CD4-positive, alpha-beta T cell treated with Interleukin-17A for 1 hour (primary cell): ENCODE data around the gene GPHA2.

Experiments
- DNase-seq: peaks from one replicate; pipeline ENCODE4 v3.0.0-alpha.2; 2020

GPHA2 gene

DNA sequence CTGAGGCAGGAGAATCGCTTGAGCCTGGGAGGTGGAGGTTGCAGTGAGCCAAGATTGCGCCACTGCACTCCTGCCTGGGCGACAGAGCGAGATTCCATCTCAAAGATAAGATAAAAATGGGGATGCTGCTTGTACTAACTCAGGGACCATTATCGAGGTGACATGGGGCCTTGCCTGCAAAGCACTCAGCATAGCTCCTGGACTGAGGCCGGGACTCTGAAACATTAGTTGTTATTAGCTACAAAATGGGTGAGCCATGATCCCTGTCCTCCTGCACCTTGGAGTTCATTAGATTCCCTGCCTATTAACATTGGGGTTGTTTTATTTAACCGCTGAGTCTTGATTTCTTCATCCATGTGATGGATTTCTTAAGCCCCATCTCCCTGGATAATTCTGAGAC is 6.1 kb downstream of the GPHA2 start:
- no peak for DNase-seq

DNA sequence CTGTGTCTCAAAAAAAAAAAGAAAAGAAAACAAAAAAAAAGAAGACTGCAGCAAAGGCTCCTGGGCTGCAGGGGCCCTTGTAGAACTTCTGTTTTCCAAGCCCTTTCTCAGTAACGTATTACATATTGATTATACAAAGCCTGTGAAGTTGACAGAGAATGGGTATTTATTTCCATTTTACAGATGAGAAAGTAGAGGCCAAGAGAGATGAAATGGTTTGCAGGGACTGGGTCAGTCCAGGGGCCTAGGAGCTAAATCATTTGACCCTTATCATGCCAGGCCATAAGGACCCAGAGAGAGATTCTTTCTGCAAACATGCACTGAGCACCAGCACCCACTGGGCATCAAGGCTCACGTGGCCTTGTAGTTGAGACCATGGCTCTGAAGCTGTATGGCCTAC is 6.7 kb downstream of the GPHA2 start:
- DNase-seq, result no peak

DNA sequence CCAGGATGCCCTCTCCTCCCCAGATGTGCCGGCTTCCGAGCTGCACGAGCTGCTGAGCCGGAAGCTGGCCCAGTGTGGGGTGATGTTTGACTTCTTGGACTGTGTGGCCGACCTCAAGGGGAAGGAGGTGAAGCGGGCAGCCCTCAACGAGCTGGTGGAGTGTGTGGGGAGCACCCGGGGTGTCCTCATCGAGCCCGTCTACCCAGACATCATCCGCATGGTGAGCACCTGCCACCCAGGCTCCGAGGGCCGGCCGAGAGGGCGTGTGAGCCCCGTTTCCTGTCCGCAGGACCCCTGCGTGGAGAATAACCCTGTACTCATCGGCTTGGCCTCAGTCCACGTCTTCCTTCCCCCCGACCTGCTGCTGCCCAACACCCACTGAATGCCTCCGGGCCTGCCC is 9.0 kb downstream of the GPHA2 start:
- DNase-seq, result no peak

DNA sequence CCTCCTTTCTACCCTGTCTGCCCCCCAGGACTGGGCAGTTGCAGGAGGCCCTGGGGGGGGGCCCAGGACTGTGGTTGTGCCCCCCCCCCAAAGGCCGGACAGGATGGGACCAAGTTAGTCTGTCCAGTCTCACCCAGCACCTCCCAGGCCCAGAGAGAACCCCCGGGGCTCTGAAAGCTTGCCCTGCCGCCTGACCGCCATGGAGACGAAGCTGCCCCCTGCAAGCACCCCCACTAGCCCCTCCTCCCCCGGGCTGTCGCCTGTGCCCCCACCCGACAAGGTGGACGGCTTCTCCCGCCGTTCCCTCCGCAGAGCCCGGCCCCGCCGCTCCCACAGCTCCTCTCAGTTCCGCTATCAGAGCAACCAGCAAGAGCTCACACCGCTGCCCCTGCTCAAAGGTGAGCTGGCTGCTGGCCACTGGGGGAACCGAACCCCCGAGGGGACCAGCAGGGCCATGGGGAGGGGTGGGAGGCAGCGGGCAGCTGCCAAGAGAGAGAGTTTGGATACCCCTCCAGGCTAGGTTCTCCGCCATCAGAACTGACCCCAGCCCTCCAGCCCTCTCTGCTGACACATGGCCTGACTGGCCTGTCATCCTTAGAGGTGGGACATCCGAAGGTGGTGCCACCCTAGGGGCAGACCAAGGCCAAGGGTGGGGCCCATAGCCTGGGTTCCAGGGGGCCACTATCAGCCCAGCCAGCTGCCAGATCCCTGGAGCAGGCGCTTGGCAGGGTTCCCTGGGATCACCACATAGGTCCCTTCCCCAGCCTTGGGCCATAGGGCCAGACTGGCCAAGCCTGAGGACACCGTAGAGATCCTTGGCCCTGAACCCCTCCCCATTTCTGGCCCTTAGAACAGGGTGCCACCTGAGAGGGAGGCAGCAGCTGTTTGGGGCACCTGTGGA is 9.9 kb downstream of the GPHA2 start:
- DNase-seq, result no peak

DNA sequence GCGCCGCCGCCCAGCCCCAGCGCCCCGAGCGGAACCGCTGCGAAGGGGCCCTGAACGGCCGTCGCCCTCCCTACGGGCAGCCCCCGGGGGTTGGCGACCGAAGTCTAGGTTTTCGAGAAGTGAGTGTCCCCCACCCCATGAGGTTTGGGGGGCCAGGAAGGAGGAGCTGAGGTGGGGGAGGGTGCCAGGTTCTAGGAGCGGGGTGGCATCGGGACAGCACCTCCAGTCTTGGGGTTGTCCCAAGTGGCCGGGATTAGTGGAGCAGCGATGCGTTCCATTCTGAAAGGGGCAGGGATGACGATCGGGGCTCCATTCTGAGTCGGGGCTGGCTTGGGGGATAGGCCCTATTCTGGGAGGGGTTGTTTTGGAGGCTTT is 10.8 kb downstream of the GPHA2 start:
- no peak for DNase-seq

DNA sequence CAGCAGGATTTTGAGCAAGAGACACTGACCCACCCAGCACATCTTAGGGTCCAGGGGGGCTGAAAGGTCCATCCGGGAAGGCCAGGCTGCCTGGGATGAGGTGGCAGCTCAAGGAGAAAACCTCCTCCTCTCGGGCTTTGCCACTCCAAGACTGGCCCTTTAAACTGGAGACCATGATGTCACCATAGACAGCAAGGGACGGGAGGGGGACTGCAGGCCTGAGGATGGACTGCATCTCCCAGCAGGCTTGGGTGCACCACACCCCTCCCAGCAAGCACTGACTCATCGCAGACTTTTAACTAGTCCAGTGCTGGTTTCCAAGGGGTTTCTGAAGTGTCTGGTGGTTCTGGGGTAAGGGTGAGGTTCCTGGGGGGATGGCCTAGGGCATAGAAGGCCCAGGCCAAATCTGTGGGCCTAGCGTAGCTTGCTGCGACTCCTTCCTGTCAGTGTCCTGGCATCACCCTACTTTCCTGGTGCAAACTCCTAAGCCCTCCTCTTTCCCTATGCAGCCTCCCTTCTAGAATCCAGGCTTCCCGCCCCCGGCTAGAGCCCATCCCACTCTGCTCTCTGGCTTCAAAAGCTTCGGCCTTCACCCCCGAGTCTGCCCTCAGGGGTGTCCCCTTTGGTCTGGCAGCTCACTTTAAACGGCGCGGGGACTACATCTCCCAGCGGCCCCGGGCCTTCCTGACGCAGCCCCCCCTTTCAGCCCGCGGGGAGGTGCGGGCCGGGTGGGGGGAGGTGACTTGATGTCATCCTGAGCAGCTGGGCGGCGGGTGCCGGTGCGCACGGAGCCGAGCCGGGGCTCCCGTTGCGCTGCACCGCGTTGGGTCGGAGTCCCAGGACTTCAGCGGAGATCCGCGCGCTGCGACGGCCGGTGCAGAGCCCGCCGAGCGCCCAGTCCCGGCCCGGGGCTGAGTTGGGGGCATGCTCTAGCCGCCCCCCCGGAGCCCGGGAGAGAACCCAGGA is 11.5 kb downstream of the GPHA2 start, which contains the start of gene PPP2R5B:
Gene PPP2R5B, plus strand, starts transcription at position 746 of the 966 bp plus-strand sequence. CDS start 1,046 bp downstream, outside the sequence.
- DNase-seq, result peak; percentile 92

DNA sequence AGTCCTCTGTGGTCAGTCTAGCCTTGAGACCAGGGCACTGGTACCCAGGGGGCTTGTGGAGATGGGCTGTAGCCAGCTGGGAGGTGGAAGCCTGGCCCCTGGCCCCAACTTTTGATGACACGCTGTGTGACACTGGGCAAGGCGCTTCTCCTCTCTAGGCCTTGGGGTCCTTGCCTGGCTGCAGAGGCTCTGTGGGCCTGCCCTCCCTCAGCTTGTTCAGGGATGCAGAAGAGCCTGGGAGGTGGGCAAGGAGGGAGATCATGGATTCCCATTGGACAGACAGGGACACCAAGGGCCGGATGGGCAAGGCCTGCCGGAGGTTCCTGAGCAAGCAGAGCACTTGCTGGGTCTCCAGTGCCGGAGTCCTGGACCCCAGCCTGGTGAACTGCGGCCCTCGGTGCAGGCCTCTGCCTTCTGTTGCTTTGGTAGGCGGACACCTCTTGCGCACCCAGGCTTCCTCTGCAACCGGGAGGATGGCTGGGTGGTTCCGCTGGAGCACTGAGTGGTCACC is 12.5 kb downstream of the GPHA2 start:
- DNase-seq, result no peak

DNA sequence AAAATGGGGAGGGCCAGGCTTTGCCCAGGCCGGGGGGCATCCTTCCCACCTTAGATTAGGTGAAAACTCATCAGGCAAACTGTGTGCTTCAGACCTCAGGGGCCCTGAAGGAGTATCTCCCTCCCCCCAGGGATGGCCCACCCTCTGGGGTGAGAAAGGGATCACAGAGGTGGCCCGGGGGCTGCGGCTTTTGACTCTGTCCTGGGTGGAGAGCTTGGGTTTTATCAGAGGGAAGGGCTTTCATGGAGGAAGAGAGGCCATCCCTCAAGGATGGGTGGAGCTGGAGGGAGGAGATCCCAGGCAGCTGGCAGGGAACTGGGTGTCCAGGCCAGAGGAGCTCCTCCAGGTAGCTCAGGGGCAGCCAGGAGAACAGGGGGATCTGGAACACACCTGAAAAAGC is 14.3 kb downstream of the GPHA2 start:
- no peak for DNase-seq

DNA sequence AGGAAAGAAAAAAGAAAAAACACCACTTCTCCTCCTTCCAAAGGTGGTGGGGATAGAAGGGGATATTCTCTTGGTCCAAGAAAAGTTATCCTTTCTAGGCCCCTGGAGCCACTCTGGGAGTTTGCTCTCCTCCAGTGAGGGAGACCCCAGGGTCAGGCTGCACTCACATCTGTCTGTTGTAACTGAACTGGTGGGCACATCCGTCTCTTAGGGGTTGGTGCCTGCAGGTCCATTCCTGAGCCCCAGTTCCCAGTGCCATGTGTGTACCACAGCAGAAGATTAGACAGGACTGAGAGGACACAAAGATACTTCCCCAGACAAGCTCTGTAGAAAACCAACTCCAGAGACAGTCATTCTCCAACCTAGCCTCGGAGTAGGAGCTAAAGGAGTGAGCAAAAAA is 15.6 kb downstream of the GPHA2 start:
- no peak for DNase-seq

DNA sequence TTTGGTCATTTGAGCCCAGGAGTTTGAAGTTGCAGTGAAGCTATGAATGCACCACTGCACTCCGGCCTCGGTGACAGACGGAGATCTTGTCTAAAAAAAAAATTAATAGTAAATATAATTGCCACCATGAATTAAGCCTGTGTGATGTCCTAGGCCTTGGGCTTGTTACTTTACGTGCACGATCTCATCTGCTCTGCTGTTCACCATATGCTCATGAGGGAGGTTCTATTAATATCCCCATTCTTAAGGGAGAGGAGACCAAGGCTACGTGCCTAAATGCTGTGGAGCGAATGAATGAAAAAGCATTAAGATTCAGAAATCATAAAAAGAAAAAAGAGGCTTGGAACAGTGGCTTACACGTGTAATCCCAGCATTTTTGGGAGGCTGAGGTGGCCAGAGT is 16.1 kb downstream of the GPHA2 start:
- no peak for DNase-seq

DNA sequence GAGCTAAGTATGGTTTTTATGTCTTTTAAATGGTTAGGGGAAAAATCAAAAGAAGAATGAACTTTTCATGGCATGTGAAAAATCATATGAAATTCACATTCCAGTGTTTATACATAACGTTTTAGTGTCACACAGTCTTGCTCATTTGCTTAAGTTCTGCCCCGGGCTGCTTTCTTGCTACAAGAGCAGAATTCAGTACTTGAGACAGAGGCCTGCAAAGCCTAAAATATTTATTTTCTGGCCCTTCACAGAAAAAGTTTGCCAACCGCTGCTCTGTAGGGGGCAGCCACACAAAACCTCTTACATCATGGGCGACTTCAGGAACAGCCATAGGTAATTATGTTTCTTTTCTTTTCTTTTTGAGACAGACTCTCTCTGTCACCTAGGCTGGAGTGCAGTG is 17.7 kb downstream of the GPHA2 start:
- DNase-seq, result no peak

DNA sequence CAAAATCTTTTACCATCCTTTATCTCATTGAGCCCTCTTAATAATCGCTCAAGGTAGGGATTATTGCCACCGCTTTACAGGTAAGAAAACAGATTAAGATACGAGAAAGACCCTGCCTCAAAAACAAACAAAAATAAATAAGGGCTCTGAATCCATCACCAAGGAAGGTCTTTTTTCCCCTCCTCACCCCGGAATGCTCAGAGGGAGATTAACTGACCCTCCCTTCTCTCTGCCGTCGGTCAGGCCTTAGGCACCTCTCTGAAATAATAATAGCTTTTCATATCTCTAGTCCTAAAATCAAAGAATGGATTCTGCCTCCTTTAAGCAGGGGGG is 18.1 kb downstream of the GPHA2 start:
- DNase-seq, result no peak

DNA sequence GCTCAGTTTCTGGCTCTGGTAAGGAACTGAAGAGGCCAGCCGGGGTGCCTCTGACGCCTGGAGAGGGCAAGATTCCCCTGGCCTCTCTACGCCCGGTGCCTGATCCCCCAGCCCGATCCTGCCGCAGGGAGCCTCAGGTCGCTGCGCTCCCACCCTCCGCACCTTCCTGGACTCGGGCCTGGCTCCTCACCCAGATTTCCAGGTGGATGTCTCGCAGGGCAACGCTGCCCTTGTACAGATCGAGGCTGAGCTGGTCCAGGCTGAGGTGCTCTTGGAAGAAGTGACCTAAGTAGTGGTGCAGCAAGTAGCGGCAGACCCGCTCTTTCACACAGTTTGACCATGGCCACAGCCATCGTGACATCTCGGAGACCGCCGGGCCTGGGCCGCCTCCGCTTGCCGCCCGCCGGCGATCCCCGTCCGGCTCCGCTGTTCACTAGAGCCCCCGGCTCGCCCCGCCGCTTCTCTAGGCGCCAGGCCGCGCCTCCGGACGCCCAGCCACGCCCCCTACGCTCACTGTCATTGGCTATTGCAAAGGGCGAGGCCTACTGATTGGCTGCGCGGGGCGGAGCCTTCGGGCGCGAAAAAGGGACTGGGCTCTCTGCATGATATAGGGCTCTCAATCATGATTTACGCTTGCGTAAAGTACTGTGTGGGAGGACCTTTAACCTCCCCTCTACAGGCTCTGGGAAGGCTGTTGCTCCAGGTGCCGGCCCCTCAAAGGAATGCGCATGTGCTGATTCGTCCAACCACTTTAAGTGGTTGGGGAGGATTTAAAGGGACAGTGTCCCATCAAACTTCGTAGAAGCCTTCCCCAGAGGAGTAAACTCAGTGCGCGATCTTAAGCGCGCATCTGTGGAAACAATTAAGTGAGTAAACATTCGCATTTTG is 18.7 kb downstream of the GPHA2 start, which contains the start of gene ATG2A:
Gene ATG2A, minus strand, starts transcription at position 435 of the 888 bp plus-strand sequence. Its CDS starts 74 bp downstream, at position 361.
- DNase-seq, result peak; percentile 100

DNA sequence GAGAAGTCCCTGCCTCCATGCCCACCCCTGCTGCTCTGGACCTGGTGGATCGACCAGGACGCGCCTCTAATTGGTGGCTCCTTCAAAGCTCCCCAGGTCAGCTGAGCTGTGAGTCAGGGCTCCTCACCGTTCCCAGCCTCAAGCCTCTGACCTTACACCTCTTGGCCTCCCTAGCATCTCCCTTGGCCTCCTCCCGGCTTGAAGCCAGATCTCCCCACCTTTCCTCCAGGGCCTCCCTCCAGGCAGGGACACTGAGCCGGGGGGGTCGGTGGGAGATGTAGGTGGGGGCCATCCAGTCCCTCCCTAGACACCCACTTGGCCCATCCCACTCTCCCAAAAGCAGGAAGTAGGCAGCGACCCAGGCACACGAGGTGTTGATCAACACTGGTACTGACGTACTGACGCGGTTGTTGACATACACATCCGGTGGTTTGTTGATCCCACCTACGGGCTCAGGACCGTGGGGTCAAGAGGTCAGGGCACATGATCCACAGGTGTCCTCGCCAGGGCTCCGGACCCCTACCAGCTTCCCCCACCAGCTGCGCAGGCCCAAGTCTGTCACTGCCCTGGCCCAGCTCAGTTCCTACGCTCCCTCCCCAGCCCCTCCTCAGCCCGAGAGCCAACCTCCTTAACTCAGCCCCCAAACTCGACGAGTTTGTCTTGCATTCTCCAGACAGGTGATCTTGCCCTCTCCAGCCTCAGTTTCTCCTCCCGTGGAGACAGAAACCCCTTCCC is 19.5 kb downstream of the GPHA2 start:
- peak; percentile 74 for DNase-seq

DNA sequence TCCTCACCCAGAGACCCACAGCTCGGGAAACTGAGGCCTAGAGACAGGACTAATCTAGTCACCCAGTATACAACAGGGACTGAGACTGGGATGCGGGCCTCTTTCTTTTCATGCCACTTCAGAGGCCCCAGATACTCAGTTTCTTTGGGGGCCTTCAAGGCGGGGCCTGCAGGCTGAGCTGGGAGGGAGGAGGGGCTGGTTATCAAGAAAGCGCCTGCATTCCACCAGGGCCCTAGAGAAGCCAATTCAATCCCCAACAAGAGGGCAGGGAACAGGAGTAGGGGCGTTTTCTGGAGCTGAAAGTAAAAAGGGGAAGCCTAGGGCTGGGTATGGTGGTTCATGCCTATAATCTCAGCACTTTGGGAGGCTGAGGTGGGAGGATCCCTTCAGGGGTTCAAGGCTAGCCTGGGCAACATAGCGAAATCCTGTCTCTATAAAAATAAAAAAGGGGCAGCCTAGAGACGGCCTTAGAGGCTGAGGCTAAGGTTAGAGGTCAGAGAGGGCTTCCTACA is 20.3 kb downstream of the GPHA2 start:
- DNase-seq, result no peak

DNA sequence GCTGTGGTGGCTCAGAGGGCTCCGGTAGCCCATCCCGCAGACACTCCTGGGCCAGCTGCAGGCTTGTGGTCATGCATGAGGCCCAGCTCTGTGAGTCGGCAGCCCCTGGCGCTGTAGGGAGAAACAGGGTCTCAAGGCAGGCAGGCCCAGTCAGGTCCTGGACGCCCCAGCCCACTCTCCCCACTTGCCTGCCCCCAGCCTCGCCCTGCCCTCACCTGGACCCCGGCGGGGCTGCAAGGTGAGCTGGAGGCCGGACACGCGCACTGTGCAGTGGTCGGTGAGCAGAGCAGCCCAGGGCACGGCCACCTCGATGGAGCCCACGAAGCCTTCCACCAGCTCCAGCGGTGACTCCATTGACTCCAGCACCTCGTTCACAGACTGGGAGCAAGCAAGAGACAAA is 21.6 kb downstream of the GPHA2 start:
- no peak for DNase-seq

DNA sequence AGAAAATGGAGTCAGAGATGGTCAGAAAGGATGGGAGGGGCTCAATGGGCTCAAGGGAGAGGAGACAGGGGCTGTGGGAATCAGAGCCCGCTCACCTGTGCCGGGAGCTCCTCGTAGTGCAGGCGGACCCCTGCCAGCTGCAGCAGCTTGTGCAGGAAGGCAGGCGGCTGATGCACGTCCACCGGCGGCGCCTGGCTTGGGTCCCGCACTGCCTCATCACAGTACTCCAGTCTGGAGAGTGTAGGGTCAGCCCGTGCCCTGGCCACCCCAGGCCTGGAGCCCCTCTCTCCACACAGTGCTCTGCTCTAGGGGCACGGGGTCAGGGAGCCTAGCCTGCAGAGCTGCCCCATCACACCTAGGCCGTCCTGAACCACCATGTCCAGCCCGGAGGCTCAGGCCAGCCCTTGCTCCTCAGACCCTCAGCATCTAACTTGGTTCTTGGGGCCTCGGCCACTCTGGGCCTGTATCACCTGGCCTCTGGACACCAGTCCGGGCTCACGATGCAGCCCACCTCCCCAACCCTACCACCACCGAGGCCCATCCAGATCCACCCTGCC is 22.4 kb downstream of the GPHA2 start:
- DNase-seq, result no peak

DNA sequence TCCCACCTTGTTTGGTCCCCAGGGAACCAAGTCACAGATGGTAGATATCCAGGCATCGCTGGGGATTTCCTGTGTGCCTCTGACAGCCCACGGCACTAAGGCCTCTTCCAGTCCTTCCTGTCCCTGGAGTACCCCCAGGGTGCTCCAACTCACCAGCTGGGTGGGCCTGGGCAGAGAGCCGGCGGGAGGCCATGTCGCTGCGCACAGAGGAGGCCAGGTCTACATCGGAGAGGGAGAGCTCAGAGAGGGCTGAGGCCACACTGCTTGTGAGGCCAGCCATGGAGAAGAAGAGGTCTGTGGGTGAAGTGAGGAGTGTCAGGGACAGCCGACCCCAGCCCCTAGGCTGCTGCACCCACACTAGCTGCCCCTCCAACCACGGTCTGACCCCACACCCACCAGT is 24.0 kb downstream of the GPHA2 start:
- DNase-seq, result no peak

DNA sequence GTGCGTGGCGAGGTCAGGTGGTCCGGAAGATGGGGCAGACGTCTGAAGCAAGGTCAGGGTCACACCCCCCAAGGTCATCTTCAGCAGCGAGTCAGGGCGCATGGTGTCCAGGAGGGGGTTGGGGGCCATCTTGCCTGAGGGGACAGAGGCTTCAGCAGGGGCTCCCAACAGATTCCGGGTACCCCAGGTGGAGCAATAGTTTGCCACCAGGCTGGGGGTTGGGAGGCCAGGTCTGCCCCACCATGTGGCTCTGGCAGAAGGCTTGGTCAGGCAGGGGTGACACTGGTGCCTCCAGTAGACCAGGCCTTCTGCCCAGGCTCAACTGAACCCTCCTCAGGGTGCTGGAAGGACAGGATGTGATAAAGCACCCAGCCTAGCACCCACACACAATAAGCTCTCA is 24.6 kb downstream of the GPHA2 start:
- DNase-seq, result no peak

DNA sequence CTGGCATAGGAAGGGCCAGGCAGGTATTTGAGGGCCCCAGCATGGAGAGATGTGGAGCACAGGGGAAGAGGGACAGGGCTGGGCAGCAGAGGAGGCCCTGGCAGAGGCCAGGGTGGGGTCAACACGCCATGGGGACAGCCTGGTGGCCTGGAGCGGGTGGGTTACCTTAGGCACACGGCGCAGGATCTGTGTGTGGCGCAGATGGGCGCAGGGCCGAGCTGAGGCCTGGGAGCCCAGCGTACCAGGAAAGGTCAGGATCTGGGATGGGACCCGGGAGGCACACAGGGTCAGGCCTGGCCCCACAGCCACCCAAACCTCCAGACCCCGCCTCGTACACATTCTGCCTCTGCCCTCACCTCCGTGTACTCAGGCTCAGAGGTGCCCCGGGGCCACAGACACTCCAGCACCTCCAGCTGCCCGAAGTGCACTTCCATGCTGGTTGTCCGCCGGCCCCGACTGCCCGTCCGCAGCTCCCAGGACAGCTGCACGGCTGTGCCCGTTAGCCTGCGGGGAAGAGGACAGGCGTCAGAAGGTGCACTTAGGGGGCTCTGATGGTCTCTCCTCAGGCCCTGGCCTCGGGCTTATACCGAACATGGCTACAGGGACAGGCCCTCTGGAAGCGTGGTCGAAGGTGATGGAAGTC is 25.1 kb downstream of the GPHA2 start:
- DNase-seq, result no peak
